Testis (tissue), 2 donors: ENCODE data around the gene CCR7.

Source experiments
- CTCF ChIP-seq, 3 experiments: fragments of 450-650 bp in 2 of 3; fragments of 200-600 bp in 1 of 3; sonication (generic) in 1 of 3; IDR thresholded peaks; one replicate each; pipeline ENCODE4 v1.5.1; 2016 to 2019; ENCODE audit warnings: antibody characterized with exemption in 3 of 3, mild to moderate bottlenecking in 2 of 3, moderate library complexity in 1 of 3
- POLR2A ChIP-seq: fragments of 450-650 bp; IDR thresholded peaks from one replicate; pipeline ENCODE4 v1.6.1; 2017; ENCODE audit warnings: antibody characterized with exemption, mild to moderate bottlenecking, moderate library complexity

GRCh38 chr17:40559954-40560591, 5.2 kb downstream of the CCR7 start:
- no peak for TF ChIP-seq POLR2A
- peak; percentile 94 to 97 (median 94) for TF ChIP-seq CTCF (IDR thresholded peaks at IDR 0.05)
